Stimulated activated CD4-positive, alpha-beta T cell treated with anti-CD3 and anti-CD28 coated beads, Interleukin-15, amount 100 ng/mL, for 24 hours (primary cell): Measurements from ENCODE around the gene SURF2.

Experiments used
- DNase-seq: peaks from one replicate; pipeline ENCODE4 v3.0.0-alpha.2; 2020

SURF2 gene

DNA sequence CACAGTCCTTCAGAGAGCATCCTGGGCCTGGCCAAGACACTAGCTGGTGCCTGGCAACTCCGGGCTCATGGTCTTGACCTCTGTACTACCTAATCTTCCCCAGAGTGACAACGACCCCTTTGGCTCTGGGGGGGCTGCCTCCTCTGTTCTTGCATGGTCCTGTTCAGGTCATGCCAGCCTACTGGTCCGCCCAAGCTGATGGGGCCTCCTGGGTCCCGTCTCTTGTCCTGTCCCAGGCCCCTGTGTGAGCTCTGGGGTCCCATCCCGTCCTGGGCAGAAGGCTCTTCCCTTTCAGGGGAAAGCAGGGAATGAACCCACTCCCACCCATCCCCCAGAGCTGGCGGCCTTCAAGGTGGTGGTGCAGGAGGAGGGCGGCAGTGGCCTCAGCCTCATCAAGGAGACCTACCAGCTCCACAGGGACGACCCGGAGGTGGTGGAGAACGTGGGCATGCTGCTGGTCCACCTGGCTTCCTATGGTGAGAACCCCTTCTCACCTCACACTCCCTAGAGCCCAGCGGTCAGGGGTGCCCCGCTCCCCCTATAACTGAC, 48.2 kb downstream of the SURF2 start:
- DNase-seq, result no peak

DNA sequence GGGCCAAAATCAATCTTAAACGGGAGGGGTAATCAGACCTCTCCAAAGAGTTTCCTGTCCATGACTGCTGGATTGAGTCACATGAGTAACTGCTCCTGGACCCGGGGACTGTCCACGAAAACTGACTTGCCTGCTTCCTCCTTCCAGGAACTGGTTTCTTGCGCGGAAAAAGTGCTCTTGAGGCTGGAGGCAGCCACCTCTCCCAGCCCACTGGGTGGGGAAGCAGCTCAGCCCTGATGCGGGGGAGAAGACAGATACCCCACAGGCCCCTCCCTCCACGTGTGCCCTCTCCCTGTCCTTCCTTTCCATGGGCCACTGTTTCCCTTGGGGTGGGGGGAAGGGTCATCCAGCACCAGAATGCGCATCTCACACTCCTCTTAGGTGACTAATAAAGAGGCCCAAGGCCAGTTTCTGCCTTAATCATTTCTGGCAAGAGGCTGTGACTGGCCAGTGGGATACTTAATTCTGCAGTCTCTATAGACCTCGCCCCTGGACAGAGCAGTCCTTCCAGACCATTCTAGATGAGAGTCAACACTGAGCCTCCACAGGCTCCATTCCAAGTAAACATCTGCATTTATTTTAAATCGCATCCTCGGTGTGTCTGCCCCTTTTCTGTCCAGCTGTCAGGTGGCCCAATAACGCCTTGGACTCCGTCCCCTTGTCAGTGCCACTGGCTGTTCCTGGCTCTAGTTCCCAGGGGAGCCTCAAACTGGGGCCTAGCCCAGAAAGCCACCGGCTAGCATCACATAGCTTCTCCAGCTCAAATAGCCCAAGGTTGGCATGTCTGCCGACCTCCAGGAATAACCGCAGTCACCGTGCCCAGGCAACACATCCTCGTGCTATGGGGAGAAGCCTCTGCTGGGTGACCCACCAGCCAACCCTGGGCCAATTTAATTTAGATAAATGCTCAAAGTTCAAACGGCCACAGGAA, 49.4 kb downstream of the SURF2 start:
- no peak for DNase-seq

DNA sequence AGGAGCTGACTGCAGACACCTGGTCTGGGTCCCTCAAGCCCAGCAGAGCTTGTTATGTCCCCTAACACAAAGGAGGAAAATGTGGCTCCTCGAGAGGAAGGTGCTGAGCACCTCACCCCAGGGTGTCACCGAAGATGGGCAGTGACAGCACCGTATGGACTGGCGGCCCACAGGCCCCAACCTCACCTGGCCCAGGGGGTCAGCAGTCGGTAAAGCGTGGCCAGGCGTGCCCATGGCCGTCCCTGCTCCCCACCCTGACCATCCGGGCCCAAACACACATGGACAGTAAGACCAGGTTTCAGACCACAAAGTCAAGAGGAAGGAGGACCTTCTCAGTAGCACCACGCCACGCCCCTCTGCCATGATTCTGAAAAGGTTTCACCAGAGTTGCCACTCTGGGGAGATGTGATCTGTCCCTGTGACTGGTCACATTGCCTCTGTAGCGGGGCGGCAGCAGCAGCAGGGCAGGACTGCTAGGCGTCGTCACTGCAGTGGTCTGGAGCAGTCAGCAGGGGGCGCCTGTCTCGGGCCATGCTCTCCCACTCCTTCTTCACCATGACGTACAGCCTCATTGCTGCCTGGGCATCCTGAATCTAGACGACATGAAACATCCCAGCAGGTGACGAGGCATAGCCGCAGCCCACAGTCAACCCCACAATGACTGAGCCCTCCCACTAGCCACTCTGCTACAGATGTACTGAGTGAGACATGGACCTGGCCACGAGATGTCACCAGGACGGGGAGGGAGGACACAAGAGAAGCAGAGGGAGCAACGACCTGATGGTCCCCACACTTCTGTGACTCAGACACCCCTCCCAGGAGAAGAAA, 50.3 kb downstream of the SURF2 start:
- DNase-seq, result peak; percentile 88

DNA sequence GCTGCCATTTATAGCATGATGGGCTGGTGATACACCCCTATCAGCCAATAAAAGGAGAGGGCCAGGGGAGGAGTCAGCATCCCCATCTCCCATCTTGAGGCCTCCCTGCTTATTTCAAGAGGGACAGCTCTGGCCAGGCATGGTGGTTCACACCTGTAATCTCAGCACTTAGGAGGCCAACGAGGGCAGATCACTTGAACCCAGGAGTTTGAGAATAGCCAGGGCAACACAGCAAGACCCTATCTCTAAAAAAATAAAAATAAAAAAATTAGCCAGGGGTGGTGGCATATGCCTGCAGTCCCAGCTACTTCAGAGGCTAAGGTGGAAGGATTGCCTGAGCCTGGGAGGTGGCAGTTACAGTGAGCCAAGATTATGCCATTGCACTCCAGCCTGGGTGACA, 51.7 kb downstream of the SURF2 start:
- no peak for DNase-seq
